GM19025 (cell line): Measurements from ENCODE around the gene GNB5.

Experiments
- ATAC-seq: cut with Tn5 transposase; IDR thresholded peaks from one replicate; pipeline ENCODE4 v1.9.1; 2021; ENCODE audit warnings: mild to moderate bottlenecking, low read depth, moderate library complexity; ENCODE audit not compliant: unreplicated experiment

Gene GNB5

DNA sequence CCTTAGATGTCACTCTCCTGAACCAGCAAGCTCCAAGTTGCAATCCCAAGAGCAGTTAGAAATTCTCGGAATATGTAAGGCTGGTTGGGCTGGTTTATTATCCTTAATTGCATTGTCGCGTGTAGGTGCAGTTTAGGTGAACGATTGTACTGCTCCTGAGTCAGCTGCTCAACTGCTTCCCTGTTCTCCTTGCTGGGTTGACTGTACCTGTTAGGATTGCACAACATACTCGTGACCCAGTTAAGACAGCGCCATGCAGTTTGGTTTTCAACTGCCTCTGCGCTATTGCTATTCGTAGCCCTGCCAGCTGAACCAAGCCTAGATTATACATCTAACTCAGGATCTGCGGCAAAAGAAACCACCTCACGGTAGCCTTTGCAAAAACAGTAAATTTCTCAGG lies 119.6 kb downstream of the GNB5 start:
- no peak for ATAC-seq

DNA sequence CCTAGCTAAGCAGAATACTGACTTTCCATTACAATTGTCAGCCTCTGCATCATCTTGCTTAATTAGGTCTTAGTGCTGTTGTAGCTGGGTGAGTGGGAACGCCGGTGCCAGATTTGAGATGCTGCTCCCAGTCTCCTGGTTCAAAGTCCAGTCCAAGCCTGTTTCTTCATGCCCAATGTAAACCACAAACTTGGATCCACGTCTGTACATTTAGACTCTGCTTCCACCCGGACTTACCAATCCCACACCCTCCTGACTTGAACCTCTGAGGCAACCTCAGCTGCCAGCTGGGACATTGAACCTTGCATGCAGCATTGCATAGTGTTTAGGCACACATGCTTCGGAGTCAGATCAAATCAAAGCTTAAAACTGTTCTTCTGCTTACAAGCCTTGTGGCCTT lies 121.6 kb downstream of the GNB5 start:
- ATAC-seq = no peak

DNA sequence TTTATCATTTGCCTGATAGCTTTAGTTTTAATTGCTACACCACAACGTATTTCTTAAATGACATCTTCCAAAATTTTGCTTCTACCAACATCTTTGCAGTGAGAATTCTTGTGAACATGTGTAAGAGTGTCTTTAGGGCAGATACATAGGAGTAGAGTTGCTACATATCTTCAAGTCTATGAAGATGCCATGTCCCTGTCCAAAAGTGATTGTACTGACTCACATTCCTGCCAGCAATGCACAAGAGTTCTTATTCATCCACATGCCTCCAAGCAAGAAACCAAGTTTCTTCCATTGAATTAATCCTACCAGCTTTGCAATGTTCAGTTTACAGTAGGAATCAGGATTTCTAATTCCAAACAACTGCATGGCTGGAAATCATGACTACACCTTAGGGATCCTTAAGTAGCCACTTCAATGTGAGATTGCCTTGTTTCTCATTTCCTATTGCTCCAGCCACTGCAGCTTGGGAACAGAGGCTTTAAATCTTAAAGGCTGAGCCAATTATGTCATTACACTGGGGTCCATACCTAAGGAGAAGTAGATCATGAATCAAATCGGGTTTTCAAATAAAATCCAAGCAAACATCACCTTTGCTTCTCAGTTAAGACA lies 123.1 kb downstream of the GNB5 start:
- ATAC-seq = no peak

DNA sequence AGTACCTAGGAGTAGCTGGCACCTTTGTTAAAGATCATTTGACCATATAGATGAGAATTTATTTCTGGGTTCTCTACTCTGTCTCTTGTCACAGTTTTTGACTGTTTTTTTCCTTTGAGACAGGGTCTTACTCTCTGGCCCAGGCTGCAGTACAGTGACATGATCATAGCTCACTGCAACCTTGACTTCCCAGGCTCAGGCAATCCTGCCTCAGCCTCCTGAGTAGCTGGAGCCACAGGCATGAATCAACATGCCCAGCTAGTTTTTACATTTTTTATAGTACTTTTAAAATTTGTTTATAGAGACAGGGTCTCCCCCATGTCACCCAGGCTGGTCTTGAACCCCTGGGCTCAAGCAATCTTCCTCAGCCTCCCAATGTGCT lies 123.7 kb downstream of the GNB5 start:
- no peak for ATAC-seq

DNA sequence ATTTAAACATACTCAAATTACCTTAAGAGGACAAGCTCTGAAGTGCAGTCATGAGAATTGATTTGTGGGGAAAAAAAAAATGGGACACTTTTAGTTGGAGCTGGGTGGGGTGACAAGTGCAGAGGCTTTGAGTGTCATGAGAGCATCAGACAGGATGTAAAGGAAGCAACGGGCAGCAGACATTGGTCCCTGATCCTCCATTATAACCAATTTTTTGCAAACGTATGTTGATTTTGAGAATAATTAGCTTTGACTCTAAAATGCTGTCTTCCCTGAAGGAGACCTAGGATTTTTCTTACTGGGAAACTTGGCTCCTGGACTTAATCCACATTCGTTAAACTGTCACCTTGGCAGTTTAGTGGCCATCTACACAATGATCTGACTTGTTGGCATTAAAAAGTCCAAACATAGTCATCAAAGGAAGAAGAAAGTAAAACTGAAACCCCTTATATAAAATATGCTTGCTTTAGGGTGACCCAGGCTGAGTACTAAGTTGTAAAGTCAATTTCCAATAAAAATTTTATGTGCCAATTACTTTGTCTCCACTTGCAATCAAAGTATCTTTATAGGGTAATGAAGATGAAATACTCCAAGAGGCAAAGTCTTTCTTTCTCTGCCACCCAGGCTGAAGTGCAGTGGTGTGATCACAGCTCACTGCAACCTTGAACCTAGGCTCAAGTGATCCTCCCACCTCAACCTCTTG lies 124.2 kb downstream of the GNB5 start:
- no peak for ATAC-seq
